Heart left ventricle (tissue), 13 donors: ENCODE measurements around the gene SHISAL2A.

ENCODE experiments used
- POLR2A ChIP-seq, 2 donors: fragments of 450-650 bp; IDR thresholded peaks; one replicate each; pipeline ENCODE4 v1.6.1; 2017; ENCODE audit warnings: antibody characterized with exemption in 2 of 2, mild to moderate bottlenecking in 2 of 2, moderate library complexity in 2 of 2
- TF ChIP-seq, protein P1 (sequence below), 12 donors: fragments of 200-600 bp; sonication (generic) in 4 of 12; IDR thresholded peaks; one replicate each; pipeline versions ENCODE4 v1.5.0 to v1.8.0; 2018 to 2022; ENCODE audit warnings: antibody characterized with exemption in 12 of 12, mild to moderate bottlenecking in 5 of 12
- donor health status: ischemic (EF 13 %, LVEDD 7.1; RV severe dilation, severe dysfunction).
- donor health status: DM: no; HTN: yes; CAD: no.
- donor health status: DM: no; HTN: no; CAD: no.
- donor health status: ischemic (EF 25% LVEDD 6.9; RV normal size, moderate dysfunction).
- donor health status: ischemic (EF 25% LVEDD 5.7; RV mildly dilated, moderate dysfunction).
- donor health status: ischemic (EF 35%, LVEDD 5.7; RV mildly dilated, moderate dysfunction).
- donor health status: nonischemic (EF 11% LVEDD 7.7; RV severe dilation, severe dysfunction).
- donor health status: DM: yes; HTN: yes; CAD: no.
- donor health status: PGD.
- donor health status: ischemic (EF 29% LVEDD 5.4; RV normal size, mild dysfunction).
- donor health status: nonischemic (EF 23%, LVEDD 6.1; RV moderate dilation, normal function).

- TF ChIP-seq, protein P1, sequence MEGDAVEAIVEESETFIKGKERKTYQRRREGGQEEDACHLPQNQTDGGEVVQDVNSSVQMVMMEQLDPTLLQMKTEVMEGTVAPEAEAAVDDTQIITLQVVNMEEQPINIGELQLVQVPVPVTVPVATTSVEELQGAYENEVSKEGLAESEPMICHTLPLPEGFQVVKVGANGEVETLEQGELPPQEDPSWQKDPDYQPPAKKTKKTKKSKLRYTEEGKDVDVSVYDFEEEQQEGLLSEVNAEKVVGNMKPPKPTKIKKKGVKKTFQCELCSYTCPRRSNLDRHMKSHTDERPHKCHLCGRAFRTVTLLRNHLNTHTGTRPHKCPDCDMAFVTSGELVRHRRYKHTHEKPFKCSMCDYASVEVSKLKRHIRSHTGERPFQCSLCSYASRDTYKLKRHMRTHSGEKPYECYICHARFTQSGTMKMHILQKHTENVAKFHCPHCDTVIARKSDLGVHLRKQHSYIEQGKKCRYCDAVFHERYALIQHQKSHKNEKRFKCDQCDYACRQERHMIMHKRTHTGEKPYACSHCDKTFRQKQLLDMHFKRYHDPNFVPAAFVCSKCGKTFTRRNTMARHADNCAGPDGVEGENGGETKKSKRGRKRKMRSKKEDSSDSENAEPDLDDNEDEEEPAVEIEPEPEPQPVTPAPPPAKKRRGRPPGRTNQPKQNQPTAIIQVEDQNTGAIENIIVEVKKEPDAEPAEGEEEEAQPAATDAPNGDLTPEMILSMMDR (IDR thresholded peaks at IDR 0.05): no peak
- TF ChIP-seq POLR2A (IDR thresholded peaks at IDR 0.05): no peak
Measured at GRCh38 chr1:52597912-52598311, 35.1 kb upstream of the SHISAL2A start.
